K562 (cell line): ENCODE results near the gene SH3RF1. TPM values are rescaled to one million over a fixed set of nuclear protein-coding genes. Genes with fewer than 3 reads are reported as not detected.

Experiments
- ATAC-seq: fragments of 200-7000 bp; cut with Tn5 transposase; 3 replicates; pipeline ENCODE4 v1.9.1; 2020; ENCODE audit warnings: moderate library complexity
- BruUV-seq: library from RNA; stranded (reverse); fragments of 400-500 nt; replicated peaks from 2 replicates; lab custom pipeline; 2021; lab: Mats Ljungman, UMichigan
- CTCF ChIA-PET: fragments of 300-600 bp; formaldehyde crosslinking; extraction: SDS; loops from one replicate; lab custom pipeline; 2021; ENCODE audit warnings: low intra/inter-chr PET ratio; lab: Yijun Ruan, JAX
- POLR2A ChIA-PET: fragments of 300-600, 350-650 bp; sonication (Branson Sonifier 250); formaldehyde crosslinking; extraction: SDS; loops from one replicate; lab custom pipeline; 2021; ENCODE audit warnings: antibody characterized with exemption, inconsistent platforms; lab: Yijun Ruan, JAX
- DNase-seq, 4 experiments: peaks; one replicate each; pipeline versions ENCODE4 v3.0.0 to v3.0.0-alpha.2; 2011 to 2018; ENCODE audit warnings: low spot score in 3 of 4, mixed read lengths in 3 of 4; ENCODE audit errors: extremely low read depth in 1 of 4
- FAIRE-seq: peaks from 2 replicates; lab custom pipeline; 2011; peaks lifted over from hg19 to GRCh38; lab: Jason Lieb, UNC
- H2AFZ ChIP-seq: 2 replicates; pipeline ENCODE4 v1.6.0; 2011; ENCODE audit warnings: low read depth, low read length, control low read depth, inconsistent platforms
- H3K27ac ChIP-seq: fragments of 200-600 bp; 3 replicates; pipeline ENCODE4 v1.8.0; 2011; ENCODE audit warnings: low read depth, mild to moderate bottlenecking, control low read depth, inconsistent platforms, low read length, moderate library complexity, mixed read lengths; ENCODE audit errors: extremely low read depth
- H3K27me3 ChIP-seq, 2 experiments: fragments of 300-600 bp in 1 of 2; 2 replicates in 1 of 2; 3 replicates in 1 of 2; pipeline versions ENCODE4 v1.6.0 to v1.8.0; 2011; ENCODE audit warnings: inconsistent platforms in 2 of 2, low read length in 2 of 2, mild to moderate bottlenecking in 1 of 2, mixed read lengths in 1 of 2, moderate library complexity in 1 of 2; ENCODE audit not compliant: control insufficient read depth in 2 of 2, insufficient read depth in 2 of 2
- H3K36me3 ChIP-seq: fragments of 300-600 bp; 3 replicates; pipeline ENCODE4 v1.8.0; 2011; ENCODE audit warnings: mild to moderate bottlenecking, low read length, inconsistent platforms; ENCODE audit not compliant: control insufficient read depth, insufficient read depth
- H3K4me1 ChIP-seq, 2 experiments: fragments of 200-600 bp in 1 of 2; replicated peaks in 1 of 2; 2 replicates in 1 of 2; 3 replicates in 1 of 2; pipeline versions ENCODE4 v1.5.1 to v1.8.0; 2011; ENCODE audit warnings: inconsistent platforms in 2 of 2, low read length in 2 of 2, mild to moderate bottlenecking in 1 of 2, mixed read lengths in 1 of 2, moderate library complexity in 1 of 2; ENCODE audit not compliant: control insufficient read depth in 2 of 2, insufficient read depth in 2 of 2
- H3K4me2 ChIP-seq: 2 replicates; pipeline ENCODE4 v1.6.1; 2011; ENCODE audit warnings: low read length, control low read depth, inconsistent platforms, mixed read lengths; ENCODE audit not compliant: insufficient read depth
- H3K4me3 ChIP-seq: fragments of 200-600 bp; sonication (generic), shearing (Covaris generic); 2 replicates; pipeline ENCODE4 v1.5.1; 2016; ENCODE audit warnings: control low read depth, inconsistent platforms
- H3K79me2 ChIP-seq: fragments of 200-600 bp; 3 replicates; pipeline ENCODE4 v1.8.0; 2011; ENCODE audit warnings: low read length, inconsistent platforms; ENCODE audit not compliant: control insufficient read depth, insufficient read depth
- H3K9ac ChIP-seq, 2 experiments: 2 replicates each; pipeline versions ENCODE4 v1.6.0 to v1.6.1; 2011; ENCODE audit warnings: low read depth in 2 of 2, low read length in 2 of 2, control low read depth in 1 of 2, inconsistent platforms in 1 of 2, mild to moderate bottlenecking in 1 of 2, mixed read lengths in 1 of 2; ENCODE audit not compliant: insufficient read depth in 1 of 2
- H3K9me1 ChIP-seq: one replicate; pipeline ENCODE4 v1.6.0; 2011; ENCODE audit warnings: inconsistent platforms, mild to moderate bottlenecking, low read length, moderate library complexity; ENCODE audit not compliant: control insufficient read depth, insufficient read depth
- H3K9me3 ChIP-seq: replicated peaks from 2 replicates; pipeline ENCODE4 v1.5.1; 2011; ENCODE audit warnings: low read depth, low read length, inconsistent platforms; ENCODE audit not compliant: control insufficient read depth, insufficient read depth
- H4K20me1 ChIP-seq: replicated peaks from 2 replicates; pipeline ENCODE4 v1.6.1; 2011; ENCODE audit warnings: low read length, inconsistent platforms, mixed read lengths; ENCODE audit not compliant: control insufficient read depth, insufficient read depth
- C11orf30 ChIP-seq: fragments of 450-650 bp; IDR thresholded peaks from 2 replicates; pipeline ENCODE4 v1.6.1; 2016; ENCODE audit warnings: low read depth, mild to moderate bottlenecking
- CBX8 ChIP-seq: fragments of 200-600 bp; sonication (generic); IDR thresholded peaks from 2 replicates; pipeline ENCODE4 v1.6.1; 2012; ENCODE audit warnings: borderline replicate concordance, mixed run types, low read depth, mild to moderate bottlenecking, moderate library complexity, mixed read lengths, low read length, control low read depth, inconsistent platforms; ENCODE audit not compliant: poor library complexity, severe bottlenecking; ENCODE audit errors: extremely low read depth
- FOXP1 ChIP-seq: sonication (generic); formaldehyde crosslinking; IDR thresholded peaks from 2 replicates; pipeline ENCODE4 v1.8.0; 2022; ENCODE audit warnings: mild to moderate bottlenecking, missing genetic modification reagents
- GATA2 ChIP-seq: sonication (generic); formaldehyde crosslinking; IDR thresholded peaks from 2 replicates; pipeline ENCODE4 v1.4.0; 2020; ENCODE audit warnings: mild to moderate bottlenecking, missing genetic modification reagents
- GATAD2B ChIP-seq: fragments of 450-650 bp; IDR thresholded peaks from 2 replicates; pipeline ENCODE4 v1.6.1; 2017; ENCODE audit warnings: mild to moderate bottlenecking, borderline replicate concordance
- GTF2E2 ChIP-seq: fragments of 200-800 bp; sonication (Bioruptor generic); IDR thresholded peaks from 2 replicates; pipeline ENCODE4 v1.6.1; 2016; ENCODE audit warnings: missing genetic modification characterization, missing compliant biosample characterization
- KLF6 ChIP-seq: fragments of 250-450 bp; sonication (Bioruptor Pico); IDR thresholded peaks from 2 replicates; pipeline ENCODE4 v1.4.0; 2020; ENCODE audit warnings: mild to moderate bottlenecking, moderate library complexity, borderline replicate concordance
- MAFG ChIP-seq: fragments of 450-650 bp; conservative IDR thresholded peaks from 2 replicates; pipeline ENCODE4 v1.6.1; 2016; ENCODE audit warnings: missing genetic modification characterization, missing compliant biosample characterization
- NFE2 ChIP-seq: IDR thresholded peaks from 2 replicates; pipeline ENCODE4 v1.6.1; 2014; ENCODE audit warnings: antibody characterized with exemption, low read depth
- NR2C1 ChIP-seq, 2 experiments: fragments of 450-650 bp; IDR thresholded peaks; 2 replicates each; pipeline ENCODE4 v1.6.1; 2017; ENCODE audit warnings: mild to moderate bottlenecking in 2 of 2, antibody characterized with exemption in 1 of 2, inconsistent platforms in 1 of 2, missing compliant biosample characterization in 1 of 2, missing genetic modification characterization in 1 of 2
- OTX1 ChIP-seq: fragments of 450-650 bp; formaldehyde crosslinking; IDR thresholded peaks from 2 replicates; pipeline ENCODE4 v1.4.0; 2022; ENCODE audit warnings: mild to moderate bottlenecking
- PML ChIP-seq: IDR thresholded peaks from 2 replicates; pipeline ENCODE4 v1.6.1; 2012; ENCODE audit warnings: low read length, inconsistent platforms
- RB1 ChIP-seq: fragments of 450-650 bp; IDR thresholded peaks from 2 replicates; pipeline ENCODE4 v1.6.1; 2017; ENCODE audit warnings: low read depth, mild to moderate bottlenecking
- SRF ChIP-seq, 2 experiments: fragments of 250-450, 450-650 bp in 1 of 2; sonication (Bioruptor Pico) in 1 of 2; sonication (generic) in 1 of 2; formaldehyde crosslinking; IDR thresholded peaks; 2 replicates each; pipeline versions ENCODE4 v1.5.0 to v1.5.1; 2020 to 2022; ENCODE audit warnings: mild to moderate bottlenecking in 1 of 2, missing genetic modification reagents in 1 of 2
- TEAD4 ChIP-seq, 2 experiments: sonication (generic) in 1 of 2; formaldehyde crosslinking in 1 of 2; IDR thresholded peaks; 2 replicates each; pipeline versions ENCODE4 v1.6.1 to v1.8.0; 2012 to 2022; ENCODE audit warnings: borderline replicate concordance in 1 of 2, inconsistent platforms in 1 of 2, low read length in 1 of 2, mild to moderate bottlenecking in 1 of 2, missing genetic modification reagents in 1 of 2
- XRCC4 ChIP-seq: IDR thresholded peaks from one replicate; pipeline ENCODE4 v1.6.1; 2011; ENCODE audit not compliant: insufficient read depth, insufficient read length; ENCODE audit errors: extremely low read depth
- ZNF133 ChIP-seq: fragments of 250-450 bp; sonication (Bioruptor Pico); IDR thresholded peaks from 2 replicates; pipeline ENCODE4 v1.4.0; 2020; ENCODE audit warnings: mild to moderate bottlenecking
- WGBS: fragments of 100-300 bp; shearing (Covaris generic); methylation state at CpG from one replicate; pipeline ENCODE4 v1.1.6; 2016; ENCODE audit warnings: low coverage, mixed read lengths; ENCODE audit not compliant: insufficient coverage; ENCODE audit errors: missing lambda C conversion rate; 5-methylcytosine and 5-hydroxymethylcytosine counted together
- in situ Hi-C: fragments of 300-500 bp; cut with MboI; formaldehyde crosslinking; loops from 4 replicates; pipeline ENCODE4 v1.15.0; 2018; ENCODE audit warnings: inconsistent platforms, mixed read lengths
- intact Hi-C: fragments of 100-400 bp; cut with micrococcal nuclease; formaldehyde crosslinking; loops from 2 replicates; pipeline ENCODE4 v1.14.2; 2022
- polyA plus RNA-seq, 8 experiments: library from polyadenylated mRNA; depleted of rRNA in 4 of 8; stranded (reverse) in 5 of 8; unstranded in 3 of 8; fragments of >200 nt; fragmentation: Nextera tagmentation in 2 of 8; fragmentation: Illumina TruSeq in 1 of 8; extraction: Ambion mirVana in 2 of 8; extraction: Trizol in 1 of 8; gene quantifications; 2 replicates each; pipeline versions ENCODE4 v1.2.1 to v1.2.3, GENCODE V29; 2011 to 2014; ENCODE audit warnings: inconsistent platforms in 1 of 8, missing spikeins in 1 of 8
- total RNA-seq, 7 experiments: library from RNA; depleted of rRNA in 6 of 7; stranded (reverse); fragments of >200 nt in 6 of 7; fragmentation: Illumina TruSeq in 2 of 7; extraction: Trizol in 2 of 7; gene quantifications; 2 replicates each; pipeline versions ENCODE4 v1.2.1 to v1.2.3, GENCODE V29; 2011 to 2021; ENCODE audit warnings: low replicate concordance in 1 of 7

SH3RF1 gene
- total and polyA plus RNA-seq, 9 of the 15 experiments (the other 6 are each of a cell fraction or from before 2014, with no cell fraction given): 0.04 to 0.16 (median 0.11) TPM; not detected in 6

- ChIA-PET CTCF (no interaction called here), POLR2A (no interaction called here)
- no peaks in the 10 kb centered on the region for H3K79me2 ChIP-seq
- no peaks in the 10 kb centered on the region for H3K9me1 ChIP-seq
- TF ChIP-seq ZNF133 (CRISPR knock-in tag): no peak
- H2AFZ ChIP-seq: no peak overlapping the region
- H3K36me3 ChIP-seq: no peaks in the 10 kb centered on the region
- H3K27ac ChIP-seq: no peak overlapping the region
- H3K9me3 ChIP-seq: no peaks in the 10 kb centered on the region
- H3K27me3 ChIP-seq: peaks cover 0 to 8% of the 10 kb centered on the region in 2 experiments; a peak in 2 of 5 replicates
- BruUV-seq: no TSS peak
- FAIRE-seq: no peak
- 3% methylated on average over 3 of the region's 3 CpGs for WGBS
- H4K20me1 ChIP-seq: no peaks in the 10 kb centered on the region
- no peaks in the 10 kb centered on the region; a peak in 1 of 5 replicates for H3K4me1 ChIP-seq
- in situ Hi-C loops: no loop called here
- no peak overlapping the region for H3K9ac ChIP-seq
- intact Hi-C loops: no loop called here
- H3K4me3 ChIP-seq: no peak overlapping the region
- ATAC-seq: no peak
- no peak for DNase-seq
- H3K4me2 ChIP-seq: no peak overlapping the region
Measured at GRCh38 chr4:169114341-169114974, 156.3 kb downstream of the SH3RF1 start.

- 5% methylated on average over 4 of the region's 4 CpGs for WGBS
- DNase-seq (no peak), ATAC-seq (no peak), FAIRE-seq (no peak)
- in situ Hi-C loops (no loop called here), intact Hi-C loops (no loop called here)
- ChIA-PET POLR2A (no interaction called here), CTCF (no interaction called here)
- Histone ChIP-seq H3K79me2 (no peaks in the 10 kb centered on the region), H3K9ac (no peak overlapping the region), H2AFZ (no peak overlapping the region), H4K20me1 (no peaks in the 10 kb centered on the region), H3K9me1 (no peaks in the 10 kb centered on the region), H3K4me1 (no peaks in the 10 kb centered on the region), H3K4me2 (no peak overlapping the region), H3K9me3 (no peaks in the 10 kb centered on the region), H3K4me3 (no peak overlapping the region), H3K36me3 (no peaks in the 10 kb centered on the region), H3K27ac (no peak overlapping the region), H3K27me3 (peaks cover 0 to 4% of the 10 kb centered on the region in 2 experiments; a peak in 2 of 5 replicates)
- BruUV-seq: no TSS peak
- TF ChIP-seq GATAD2B (no peak), MAFG (tag) (peak; percentile 45), RB1 (no peak), NFE2 (peak; percentile 27; the same call in 1 of the 2 replicates), XRCC4 (no peak), GATA2 (no peak), NR2C1 (IDR thresholded peaks at IDR 0.05) (no peak), NR2C1 (tag; IDR thresholded peaks at IDR 0.05) (no peak), OTX1 (CRISPR knock-in tag) (no peak), KLF6 (no peak), PML (no peak), GTF2E2 (tag) (no peak), FOXP1 (CRISPR knock-in tag) (no peak), C11orf30 (peak; percentile 30; the same call in 1 of the 2 replicates), CBX8 (no peak), TEAD4 (IDR thresholded peaks at IDR 0.05; ENCODE audit: low read length) (no peak), TEAD4 (CRISPR knock-in tag; IDR thresholded peaks at IDR 0.05; ENCODE audit: borderline replicate concordance) (no peak), SRF (CRISPR knock-in tag; IDR thresholded peaks at IDR 0.05) (no peak)
Measured at GRCh38 chr4:169110633-169111032, 160.1 kb downstream of the SH3RF1 start.
